ENCODE measurements around the gene DCAF17.

GRCh38 chr2:171402906-171403580 is 31.0 kb upstream of the DCAF17 start:
- no peak for TF ChIP-seq ZKSCAN8 (CRISPR knock-in tag; IDR thresholded peaks at IDR 0.05; ENCODE audit: borderline replicate concordance)
- TF ChIP-seq ZNF850 (CRISPR knock-in tag; conservative IDR thresholded peaks at IDR 0.05): no peak
- no peak for TF ChIP-seq RARA (CRISPR knock-in tag; IDR thresholded peaks at IDR 0.05)
- TF ChIP-seq PRDM10 (CRISPR knock-in tag; IDR thresholded peaks at IDR 0.05; ENCODE audit: low read depth): no peak
- TF ChIP-seq ZNF598 (CRISPR knock-in tag; IDR thresholded peaks at IDR 0.05; ENCODE audit: borderline replicate concordance): no peak
- TF ChIP-seq NFIC (IDR thresholded peaks at IDR 0.05; ENCODE audit: low read length): no peak
- no peak for TF ChIP-seq TRIM24 (CRISPR knock-in tag; IDR thresholded peaks at IDR 0.05)
- TF ChIP-seq, protein P1, sequence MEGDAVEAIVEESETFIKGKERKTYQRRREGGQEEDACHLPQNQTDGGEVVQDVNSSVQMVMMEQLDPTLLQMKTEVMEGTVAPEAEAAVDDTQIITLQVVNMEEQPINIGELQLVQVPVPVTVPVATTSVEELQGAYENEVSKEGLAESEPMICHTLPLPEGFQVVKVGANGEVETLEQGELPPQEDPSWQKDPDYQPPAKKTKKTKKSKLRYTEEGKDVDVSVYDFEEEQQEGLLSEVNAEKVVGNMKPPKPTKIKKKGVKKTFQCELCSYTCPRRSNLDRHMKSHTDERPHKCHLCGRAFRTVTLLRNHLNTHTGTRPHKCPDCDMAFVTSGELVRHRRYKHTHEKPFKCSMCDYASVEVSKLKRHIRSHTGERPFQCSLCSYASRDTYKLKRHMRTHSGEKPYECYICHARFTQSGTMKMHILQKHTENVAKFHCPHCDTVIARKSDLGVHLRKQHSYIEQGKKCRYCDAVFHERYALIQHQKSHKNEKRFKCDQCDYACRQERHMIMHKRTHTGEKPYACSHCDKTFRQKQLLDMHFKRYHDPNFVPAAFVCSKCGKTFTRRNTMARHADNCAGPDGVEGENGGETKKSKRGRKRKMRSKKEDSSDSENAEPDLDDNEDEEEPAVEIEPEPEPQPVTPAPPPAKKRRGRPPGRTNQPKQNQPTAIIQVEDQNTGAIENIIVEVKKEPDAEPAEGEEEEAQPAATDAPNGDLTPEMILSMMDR (CRISPR knock-in tag; IDR thresholded peaks at IDR 0.05): no peak
- TF ChIP-seq ZFP36 (IDR thresholded peaks at IDR 0.05; ENCODE audit: borderline replicate concordance, low read depth, low read length, partially characterized antibody): no peak
- no peak for TF ChIP-seq EP300 (IDR thresholded peaks at IDR 0.05; ENCODE audit: low read depth in 2 of 2, low read length in 2 of 2)
- no peak for TF ChIP-seq EP300 (CRISPR knock-in tag; IDR thresholded peaks at IDR 0.05; ENCODE audit: borderline replicate concordance)
- TF ChIP-seq NR2F2 (IDR thresholded peaks at IDR 0.05; ENCODE audit: borderline replicate concordance, low read depth): no peak
- TF ChIP-seq NCOA1 (CRISPR knock-in tag; IDR thresholded peaks at IDR 0.05): no peak
